Measurements from ENCODE around the gene SYMPK.

SYMPK gene

DNA sequence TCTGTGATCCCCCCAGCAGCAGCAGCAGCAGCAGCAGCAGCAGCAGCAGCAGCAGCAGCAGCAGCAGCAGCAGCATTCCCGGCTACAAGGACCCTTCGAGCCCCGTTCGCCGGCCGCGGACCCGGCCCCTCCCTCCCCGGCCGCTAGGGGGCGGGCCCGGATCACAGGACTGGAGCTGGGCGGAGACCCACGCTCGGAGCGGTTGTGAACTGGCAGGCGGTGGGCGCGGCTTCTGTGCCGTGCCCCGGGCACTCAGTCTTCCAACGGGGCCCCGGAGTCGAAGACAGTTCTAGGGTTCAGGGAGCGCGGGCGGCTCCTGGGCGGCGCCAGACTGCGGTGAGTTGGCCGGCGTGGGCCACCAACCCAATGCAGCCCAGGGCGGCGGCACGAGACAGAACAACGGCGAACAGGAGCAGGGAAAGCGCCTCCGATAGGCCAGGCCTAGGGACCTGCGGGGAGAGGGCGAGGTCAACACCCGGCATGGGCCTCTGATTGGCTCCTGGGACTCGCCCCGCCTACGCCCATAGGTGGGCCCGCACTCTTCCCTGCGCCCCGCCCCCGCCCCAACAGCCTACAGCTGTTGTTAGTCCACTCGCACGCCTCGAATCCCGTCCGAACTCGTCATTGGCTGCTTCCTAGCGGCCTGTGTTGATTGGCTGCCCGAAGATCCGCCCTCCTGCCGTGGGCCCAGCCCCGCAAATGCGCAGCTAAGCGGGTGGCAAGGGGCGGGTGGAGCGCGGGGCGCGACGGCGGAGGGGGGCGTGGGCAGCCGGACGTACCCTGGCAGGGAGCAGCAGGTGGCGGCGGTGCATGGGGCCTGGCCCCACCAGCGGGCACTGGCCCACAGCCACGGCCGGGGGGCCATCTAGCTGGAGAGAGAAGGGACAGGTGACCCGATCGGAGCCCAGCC, 92.5 kb downstream of the SYMPK start:
- peak; percentile 91 for DNase-seq (ENCODE audit: low spot score)
- in situ Hi-C loops (cut with MboI; ENCODE audit: low sequenced_read_pairs, unreplicated experiment): no loop called here
- TF ChIP-seq, protein P1, sequence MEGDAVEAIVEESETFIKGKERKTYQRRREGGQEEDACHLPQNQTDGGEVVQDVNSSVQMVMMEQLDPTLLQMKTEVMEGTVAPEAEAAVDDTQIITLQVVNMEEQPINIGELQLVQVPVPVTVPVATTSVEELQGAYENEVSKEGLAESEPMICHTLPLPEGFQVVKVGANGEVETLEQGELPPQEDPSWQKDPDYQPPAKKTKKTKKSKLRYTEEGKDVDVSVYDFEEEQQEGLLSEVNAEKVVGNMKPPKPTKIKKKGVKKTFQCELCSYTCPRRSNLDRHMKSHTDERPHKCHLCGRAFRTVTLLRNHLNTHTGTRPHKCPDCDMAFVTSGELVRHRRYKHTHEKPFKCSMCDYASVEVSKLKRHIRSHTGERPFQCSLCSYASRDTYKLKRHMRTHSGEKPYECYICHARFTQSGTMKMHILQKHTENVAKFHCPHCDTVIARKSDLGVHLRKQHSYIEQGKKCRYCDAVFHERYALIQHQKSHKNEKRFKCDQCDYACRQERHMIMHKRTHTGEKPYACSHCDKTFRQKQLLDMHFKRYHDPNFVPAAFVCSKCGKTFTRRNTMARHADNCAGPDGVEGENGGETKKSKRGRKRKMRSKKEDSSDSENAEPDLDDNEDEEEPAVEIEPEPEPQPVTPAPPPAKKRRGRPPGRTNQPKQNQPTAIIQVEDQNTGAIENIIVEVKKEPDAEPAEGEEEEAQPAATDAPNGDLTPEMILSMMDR (IDR thresholded peaks at IDR 0.05; ENCODE audit: borderline replicate concordance, control extremely low read depth, extremely low read depth, insufficient read depth, missing control alignments): peak; percentile 90

DNA sequence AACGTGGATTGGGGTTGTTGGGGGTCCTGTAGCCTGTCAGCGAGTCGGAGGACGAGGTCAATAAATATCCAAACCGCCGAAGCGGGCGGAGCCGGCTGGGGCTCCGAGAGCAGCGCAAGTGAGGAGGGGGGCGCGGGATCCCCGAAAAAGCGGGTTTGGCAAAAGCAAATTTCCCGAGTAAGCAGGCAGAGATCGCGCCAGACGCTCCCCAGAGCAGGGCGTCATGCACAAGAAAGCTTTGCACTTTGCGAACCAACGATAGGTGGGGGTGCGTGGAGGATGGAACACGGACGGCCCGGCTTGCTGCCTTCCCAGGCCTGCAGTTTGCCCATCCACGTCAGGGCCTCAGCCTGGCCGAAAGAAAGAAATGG, 93.1 kb downstream of the SYMPK start:
- DNase-seq (ENCODE audit: low spot score): no peak
- TF ChIP-seq, protein P1 (IDR thresholded peaks at IDR 0.05; ENCODE audit: borderline replicate concordance, control extremely low read depth, extremely low read depth, insufficient read depth, missing control alignments): no peak
- in situ Hi-C loops (cut with MboI; ENCODE audit: low sequenced_read_pairs, unreplicated experiment): no loop called here

DNA sequence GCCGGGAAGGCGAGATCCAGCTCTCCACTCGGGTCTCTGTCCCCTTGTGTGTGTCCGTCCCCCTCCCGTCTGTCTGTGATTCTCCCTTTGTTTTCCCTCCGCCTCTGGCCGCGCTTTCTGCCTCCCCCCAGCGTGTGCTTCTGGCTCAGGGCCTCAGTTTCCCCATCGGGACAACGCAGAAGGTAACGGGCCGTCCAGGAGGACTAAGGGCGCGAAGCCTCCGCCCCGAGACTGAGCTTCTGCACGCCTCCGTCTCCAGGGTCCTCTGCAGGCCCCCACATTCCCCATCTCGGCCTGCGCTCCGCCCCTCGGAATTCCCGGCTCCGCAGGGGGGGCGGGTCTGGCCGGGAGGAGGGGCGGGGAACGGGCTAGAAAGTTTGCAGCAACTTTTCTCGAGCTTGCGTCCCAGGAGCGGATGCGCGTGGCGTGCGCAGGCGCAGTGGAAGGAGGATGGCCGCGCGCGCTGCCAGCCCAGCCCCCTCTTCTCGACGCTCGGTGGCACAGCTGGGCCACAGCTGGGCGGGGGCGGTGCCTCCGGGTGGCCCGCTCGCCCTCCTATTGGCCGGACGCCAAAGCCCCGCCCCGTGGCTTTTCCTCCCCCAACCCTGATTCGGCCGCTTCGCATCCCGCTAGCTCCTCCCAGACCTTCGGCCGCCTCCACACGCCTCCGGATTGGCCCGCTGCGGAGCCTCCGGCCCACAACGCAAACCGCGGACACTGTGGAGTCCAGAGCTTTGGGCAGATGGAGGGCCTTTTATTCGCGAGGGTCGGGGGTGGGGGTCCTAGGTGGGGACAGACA, 93.8 kb downstream of the SYMPK start, which contains the start of gene SIX5:
Gene SIX5 (minus strand): TSS at position 269 of the 799 bp plus-strand sequence. CDS start 408 bp downstream, outside the sequence.
- peak; percentile 99 for DNase-seq (ENCODE audit: low spot score)
- in situ Hi-C loops (cut with MboI; ENCODE audit: low sequenced_read_pairs, unreplicated experiment): no loop called here
- TF ChIP-seq, protein P1 (IDR thresholded peaks at IDR 0.05; ENCODE audit: borderline replicate concordance, control extremely low read depth, extremely low read depth, insufficient read depth, missing control alignments): no peak

DNA sequence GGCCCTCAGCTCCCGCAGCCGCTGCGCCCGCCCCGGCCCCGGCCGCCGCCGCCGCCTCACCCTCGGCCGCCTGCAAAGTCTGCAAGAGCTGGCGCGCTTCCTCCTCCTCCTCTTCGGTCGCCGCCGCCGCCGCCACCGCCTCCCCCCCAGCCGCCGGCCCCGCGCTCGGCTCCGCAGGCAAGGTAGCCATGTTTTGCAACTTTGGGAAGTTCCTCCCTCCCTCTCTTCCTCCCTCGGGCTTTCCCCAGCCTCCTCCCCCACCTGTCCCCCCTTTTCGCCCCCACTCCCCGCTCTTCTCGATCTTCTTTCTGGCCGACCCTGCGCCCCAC, 94.3 kb downstream of the SYMPK start:
- no peak for DNase-seq (ENCODE audit: low spot score)
- TF ChIP-seq, protein P1 (IDR thresholded peaks at IDR 0.05; ENCODE audit: borderline replicate concordance, control extremely low read depth, extremely low read depth, insufficient read depth, missing control alignments): no peak
- in situ Hi-C loops (cut with MboI; ENCODE audit: low sequenced_read_pairs, unreplicated experiment): no loop called here

DNA sequence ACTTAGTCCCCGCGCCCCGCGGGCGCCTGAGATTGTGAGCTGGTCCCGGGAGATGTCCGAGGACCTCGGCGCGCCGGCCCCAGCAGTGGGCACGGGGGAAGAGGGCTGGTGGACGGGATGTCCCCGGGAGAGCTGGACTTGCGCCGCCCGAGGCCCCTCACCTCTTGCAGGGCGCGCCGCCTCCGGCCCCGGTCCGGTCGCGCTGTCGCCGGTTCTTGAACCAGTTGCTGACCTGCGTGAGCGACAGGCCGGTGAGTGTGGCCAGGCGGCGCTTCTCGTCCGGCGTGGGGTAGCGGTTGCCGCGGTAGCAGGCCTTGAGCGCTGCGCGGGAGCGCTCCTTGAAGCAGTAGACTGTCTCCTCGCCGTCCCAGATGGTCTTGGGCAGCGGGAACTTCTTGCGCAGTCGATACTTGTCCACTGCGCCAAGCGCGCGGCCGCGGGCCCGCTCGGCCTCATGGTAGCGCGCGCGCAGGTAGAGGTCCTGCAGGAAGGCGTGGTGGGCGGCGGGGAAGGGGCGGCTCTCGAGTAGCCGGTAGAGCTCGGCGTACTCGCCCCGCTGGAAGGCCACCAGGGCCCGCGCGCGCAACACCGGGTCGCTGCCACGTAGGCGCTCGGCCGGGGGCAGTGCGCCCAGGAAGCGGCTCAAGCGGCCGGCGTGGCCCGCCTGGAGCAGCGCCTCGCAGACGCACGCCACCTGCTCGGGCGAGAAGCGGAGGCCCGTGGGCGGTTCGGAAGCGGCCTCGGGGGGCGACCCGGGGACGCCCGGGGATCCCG, 94.9 kb downstream of the SYMPK start:
- TF ChIP-seq, protein P1 (IDR thresholded peaks at IDR 0.05; ENCODE audit: borderline replicate concordance, control extremely low read depth, extremely low read depth, insufficient read depth, missing control alignments): no peak
- in situ Hi-C loops (cut with MboI; ENCODE audit: low sequenced_read_pairs, unreplicated experiment): no loop called here
- peak; percentile 77 for DNase-seq (ENCODE audit: low spot score)

DNA sequence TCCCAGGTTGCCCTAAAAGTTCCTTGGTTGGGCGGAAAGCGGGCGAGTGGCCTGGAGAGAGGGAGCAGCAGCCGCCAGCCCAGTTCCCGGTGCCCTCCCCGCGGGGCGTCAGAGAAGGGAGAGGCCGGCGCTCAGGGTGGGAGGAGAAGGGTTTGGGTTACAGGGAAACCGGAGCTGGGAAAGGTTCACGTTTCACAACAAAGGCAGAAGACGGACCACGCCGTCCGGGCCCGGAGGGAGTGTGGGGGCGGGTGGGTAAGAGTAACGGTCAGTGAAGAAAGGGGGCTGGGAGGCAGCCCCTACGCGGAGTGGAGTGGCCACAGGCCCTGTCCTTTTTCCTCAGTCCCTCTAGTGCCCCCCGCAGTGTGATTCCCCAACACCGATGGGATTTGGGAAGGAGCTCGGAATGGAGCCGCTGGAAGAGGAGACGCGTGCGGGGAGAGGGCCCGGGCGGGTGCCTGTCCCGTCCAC, 95.5 kb downstream of the SYMPK start:
- TF ChIP-seq, protein P1 (IDR thresholded peaks at IDR 0.05; ENCODE audit: borderline replicate concordance, control extremely low read depth, extremely low read depth, insufficient read depth, missing control alignments): no peak
- in situ Hi-C loops (cut with MboI; ENCODE audit: low sequenced_read_pairs, unreplicated experiment): no loop called here
- DNase-seq (ENCODE audit: low spot score): no peak
